GM18505 (cell line): Measurements from ENCODE around the gene NDUFAF7.

Experiments
- ATAC-seq: cut with Tn5 transposase; IDR thresholded peaks from one replicate; pipeline ENCODE4 v1.9.1; 2021; ENCODE audit not compliant: unreplicated experiment
- POLR2A ChIP-seq: IDR thresholded peaks from 4 replicates; pipeline ENCODE4 v1.6.1; 2011; ENCODE audit warnings: borderline replicate concordance; ENCODE audit not compliant: insufficient read depth, insufficient read length; ENCODE audit errors: extremely low read depth

NDUFAF7 gene

GRCh38 chr2:37243435-37243834, 12.0 kb downstream of the NDUFAF7 start:
- no peak for ATAC-seq
- TF ChIP-seq POLR2A = no peak

GRCh38 chr2:37244017-37244416, 12.6 kb downstream of the NDUFAF7 start:
- no peak for TF ChIP-seq POLR2A
- ATAC-seq = peak; percentile 83

GRCh38 chr2:37244755-37245154, 13.3 kb downstream of the NDUFAF7 start:
- no peak for TF ChIP-seq POLR2A

GRCh38 chr2:37246205-37246604, 14.7 kb downstream of the NDUFAF7 start:
- no peak for TF ChIP-seq POLR2A

More at GRCh38 chr2:37244755-37245154, 13.3 kb downstream of the NDUFAF7 start:
- no peak for ATAC-seq

GRCh38 chr2:37250869-37251740, 19.6 kb downstream of the NDUFAF7 start:
- no peak for TF ChIP-seq POLR2A
- ATAC-seq = no peak

More at GRCh38 chr2:37246205-37246604, 14.7 kb downstream of the NDUFAF7 start:
- no peak for ATAC-seq

GRCh38 chr2:37262522-37262921, 31.1 kb downstream of the NDUFAF7 start:
- no peak for ATAC-seq
- no peak for TF ChIP-seq POLR2A

- ATAC-seq = no peak
- no peak for TF ChIP-seq POLR2A
Measured at GRCh38 chr2:37263839-37264238, 32.4 kb downstream of the NDUFAF7 start.

GRCh38 chr2:37267685-37268084, 36.2 kb downstream of the NDUFAF7 start:
- no peak for TF ChIP-seq POLR2A
- ATAC-seq = no peak

- ATAC-seq = no peak
- no peak for TF ChIP-seq POLR2A
Measured at GRCh38 chr2:37268111-37268510, 36.7 kb downstream of the NDUFAF7 start.

- no peak for TF ChIP-seq POLR2A
- ATAC-seq = no peak
Measured at GRCh38 chr2:37271376-37272067, 40.1 kb downstream of the NDUFAF7 start.

- no peak for TF ChIP-seq POLR2A
- ATAC-seq = no peak
Measured at GRCh38 chr2:37274359-37274965, 43.0 kb downstream of the NDUFAF7 start.

- no peak for TF ChIP-seq POLR2A
- no peak for ATAC-seq
Measured at GRCh38 chr2:37276291-37276690, 44.8 kb downstream of the NDUFAF7 start.

GRCh38 chr2:37281916-37282315, 50.5 kb downstream of the NDUFAF7 start:
- no peak for ATAC-seq
- TF ChIP-seq POLR2A = no peak
